WTC11 (cell line): ENCODE results near the gene INF2. TPM values are rescaled to one million over a fixed set of nuclear protein-coding genes. Genes with fewer than 3 reads are reported as not detected.

Experiments used
- ATAC-seq: fragments of 200-7000 bp; cut with Tn5 transposase; 2 replicates; pipeline ENCODE4 v1.10.0; 2021; ENCODE audit warnings: mild to moderate bottlenecking, moderate library complexity
- CTCF ChIA-PET: fragments of 300-600 bp; sonication (Branson Sonifier 250); formaldehyde crosslinking; loops from one replicate; lab custom pipeline; 2021; ENCODE audit warnings: antibody characterized with exemption; lab: Charles Lee
- POLR2A ChIA-PET: fragments of 350-600 bp; sonication (Branson Sonifier 250); formaldehyde crosslinking; loops from one replicate; lab custom pipeline; 2021; ENCODE audit warnings: antibody characterized with exemption; lab: Charles Lee
- DNase-seq: peaks from one replicate; pipeline ENCODE4 v3.0.0; 2021; ENCODE audit warnings: low spot score
- H3K27ac Mint-ChIP-seq: 2 replicates; pipeline ENCODE4 v1.8.0; 2021; ENCODE audit warnings: mixed read lengths
- H3K27me3 Mint-ChIP-seq: 2 replicates; pipeline ENCODE4 v1.8.0; 2021; ENCODE audit warnings: low read depth, mild to moderate bottlenecking, moderate library complexity, mixed read lengths
- H3K36me3 Mint-ChIP-seq: 2 replicates; pipeline ENCODE4 v1.8.0; 2021; ENCODE audit warnings: mixed read lengths
- H3K4me1 Mint-ChIP-seq: 2 replicates; pipeline ENCODE4 v1.8.0; 2022; ENCODE audit warnings: mixed read lengths
- H3K4me3 Mint-ChIP-seq: 2 replicates; pipeline ENCODE4 v1.8.0; 2021; ENCODE audit warnings: mild to moderate bottlenecking, moderate library complexity, mixed read lengths
- H3K9me3 Mint-ChIP-seq: 2 replicates; pipeline ENCODE4 v1.8.0; 2021; ENCODE audit warnings: mixed read lengths
- CREB1 ChIP-seq: sonication (generic); formaldehyde crosslinking; IDR thresholded peaks from 2 replicates; pipeline ENCODE4 v1.8.0; 2023; ENCODE audit warnings: mild to moderate bottlenecking, missing genetic modification reagents
- FOXJ3 ChIP-seq: sonication (generic); formaldehyde crosslinking; IDR thresholded peaks from 2 replicates; pipeline ENCODE4 v1.9.0; 2021; ENCODE audit warnings: missing genetic modification reagents, mild to moderate bottlenecking, borderline replicate concordance
- FOXP1 ChIP-seq: sonication (generic); formaldehyde crosslinking; IDR thresholded peaks from 2 replicates; pipeline ENCODE4 v1.8.0; 2022; ENCODE audit warnings: missing genetic modification reagents, mild to moderate bottlenecking, moderate library complexity, borderline replicate concordance
- GABPB1 ChIP-seq: sonication (generic); formaldehyde crosslinking; IDR thresholded peaks from 2 replicates; pipeline ENCODE4 v1.8.1; 2023; ENCODE audit warnings: mild to moderate bottlenecking, missing genetic modification reagents
- GRHL2 ChIP-seq: fragments of 250-450 bp; sonication (Bioruptor Pico); IDR thresholded peaks from 2 replicates; pipeline ENCODE4 v1.8.0; 2022; ENCODE audit warnings: mild to moderate bottlenecking, moderate library complexity; ENCODE audit not compliant: insufficient replicate concordance, severe bottlenecking
- HMGA2 ChIP-seq: fragments of 250-450 bp; sonication (Bioruptor Pico); IDR thresholded peaks from 2 replicates; pipeline ENCODE4 v1.4.0; 2021; ENCODE audit warnings: mild to moderate bottlenecking, moderate library complexity
- JUN ChIP-seq: sonication (generic); formaldehyde crosslinking; IDR thresholded peaks from 2 replicates; pipeline ENCODE4 v1.8.0; 2023; ENCODE audit warnings: mild to moderate bottlenecking, missing genetic modification reagents
- MXD4 ChIP-seq: fragments of 250-450 bp; sonication (Bioruptor Pico); IDR thresholded peaks from 2 replicates; pipeline ENCODE4 v1.8.0; 2021; ENCODE audit warnings: mild to moderate bottlenecking, moderate library complexity, borderline replicate concordance
- NFATC4 ChIP-seq: fragments of 250-450 bp; sonication (Bioruptor Pico); IDR thresholded peaks from 2 replicates; pipeline ENCODE4 v1.9.0; 2021; ENCODE audit warnings: mild to moderate bottlenecking
- RELA ChIP-seq: sonication (generic); formaldehyde crosslinking; IDR thresholded peaks from 2 replicates; pipeline ENCODE4 v1.8.1; 2022; ENCODE audit warnings: missing genetic modification reagents, mild to moderate bottlenecking, borderline replicate concordance
- SP1 ChIP-seq: sonication (generic); formaldehyde crosslinking; conservative IDR thresholded peaks from 2 replicates; pipeline ENCODE4 v1.8.1; 2022; ENCODE audit warnings: missing genetic modification reagents
- TCF7 ChIP-seq: sonication (generic); formaldehyde crosslinking; IDR thresholded peaks from 2 replicates; pipeline ENCODE4 v1.8.0; 2022; ENCODE audit warnings: mild to moderate bottlenecking, low read depth, missing genetic modification reagents, moderate library complexity
- TP53 ChIP-seq: sonication (generic); formaldehyde crosslinking; IDR thresholded peaks from 2 replicates; pipeline ENCODE4 v1.8.1; 2023; ENCODE audit warnings: mild to moderate bottlenecking, missing genetic modification reagents
- ZNF423 ChIP-seq: fragments of 250-450 bp; sonication (Bioruptor Pico); IDR thresholded peaks from 2 replicates; pipeline ENCODE4 v2.1.2; 2022; ENCODE audit warnings: mild to moderate bottlenecking, moderate library complexity
- total RNA-seq: library from RNA; stranded (reverse); gene quantifications from 3 replicates; pipeline ENCODE4 v1.2.3, GENCODE V29; 2021
- TF ChIP-seq, protein P1 (sequence below): sonication (generic); formaldehyde crosslinking; IDR thresholded peaks from 2 replicates; pipeline ENCODE4 v1.8.0; 2022; ENCODE audit warnings: mild to moderate bottlenecking, missing genetic modification reagents
- TF ChIP-seq, protein P2 (sequence below): sonication (generic); formaldehyde crosslinking; IDR thresholded peaks from 2 replicates; pipeline ENCODE4 v1.8.1; 2022; ENCODE audit warnings: mild to moderate bottlenecking, moderate library complexity, missing genetic modification reagents
- TF ChIP-seq, protein P3 (sequence below): sonication (generic); formaldehyde crosslinking; IDR thresholded peaks from 2 replicates; pipeline ENCODE4 v1.8.1; 2023; ENCODE audit warnings: mild to moderate bottlenecking, missing genetic modification reagents
- TF ChIP-seq, protein P4 (sequence below): fragments of 250-450 bp; sonication (Bioruptor Pico); IDR thresholded peaks from 2 replicates; pipeline ENCODE4 v1.9.0; 2021; ENCODE audit warnings: mild to moderate bottlenecking, borderline replicate concordance
- TF ChIP-seq, protein P5 (sequence below): sonication (generic); formaldehyde crosslinking; conservative IDR thresholded peaks from 2 replicates; pipeline ENCODE4 v1.8.1; 2023; ENCODE audit warnings: mild to moderate bottlenecking, low read depth, missing genetic modification reagents, moderate library complexity
- TF ChIP-seq, protein P6 (sequence below): fragments of 250-450 bp; sonication (Bioruptor Pico); IDR thresholded peaks from 2 replicates; pipeline ENCODE4 v1.8.0; 2021; ENCODE audit warnings: mild to moderate bottlenecking

The INF2 gene
- total RNA-seq, 1 experiment from 2014 or later = 82.4 TPM

DNA sequence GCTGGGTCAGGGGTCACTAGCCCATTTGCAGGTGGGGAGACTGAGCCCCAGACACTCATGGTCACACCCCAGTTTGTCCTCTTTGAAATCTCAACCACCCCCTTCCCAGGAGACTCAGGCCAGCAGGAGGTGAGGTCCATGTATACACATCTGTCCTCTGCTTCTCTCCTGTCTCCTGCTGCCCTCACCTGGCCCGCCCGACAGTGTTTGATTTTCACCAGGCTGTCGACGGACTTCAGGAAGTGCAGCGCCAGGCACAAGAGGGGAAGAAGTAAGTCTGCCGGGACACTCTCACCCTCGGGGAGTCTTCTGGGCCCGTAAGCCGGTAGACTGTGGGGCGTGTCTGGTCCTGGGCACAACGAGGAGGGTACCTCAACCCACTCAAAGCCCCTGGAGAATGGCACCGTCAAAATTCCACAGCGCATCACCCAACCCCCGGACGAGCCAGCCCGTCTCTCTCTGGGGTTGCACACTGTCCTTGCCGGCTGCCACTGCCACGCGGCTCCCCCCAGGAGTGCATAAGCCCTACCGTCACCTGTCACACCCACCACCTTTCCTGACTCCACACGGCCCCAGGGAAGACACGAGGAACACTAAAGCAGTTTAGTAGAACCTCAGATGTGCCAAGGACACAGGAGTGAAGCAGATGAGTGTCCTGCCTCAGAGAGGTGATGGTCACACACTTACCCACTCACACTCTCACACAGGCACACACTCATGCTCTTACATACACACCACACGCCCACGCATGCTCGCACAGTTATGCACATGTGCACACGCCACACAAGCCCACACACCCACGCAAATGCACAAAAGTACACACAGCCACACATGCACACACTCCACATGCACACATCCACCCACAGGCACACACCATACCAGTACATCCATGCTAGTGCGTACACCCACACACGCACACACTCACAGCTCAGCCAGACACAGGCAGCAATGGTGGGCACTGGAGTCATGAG, 50.4 kb downstream of the INF2 start (continued):
- TF ChIP-seq CREB1 (CRISPR knock-in tag) (no peak), JUN (CRISPR knock-in tag) (no peak)

DNA sequence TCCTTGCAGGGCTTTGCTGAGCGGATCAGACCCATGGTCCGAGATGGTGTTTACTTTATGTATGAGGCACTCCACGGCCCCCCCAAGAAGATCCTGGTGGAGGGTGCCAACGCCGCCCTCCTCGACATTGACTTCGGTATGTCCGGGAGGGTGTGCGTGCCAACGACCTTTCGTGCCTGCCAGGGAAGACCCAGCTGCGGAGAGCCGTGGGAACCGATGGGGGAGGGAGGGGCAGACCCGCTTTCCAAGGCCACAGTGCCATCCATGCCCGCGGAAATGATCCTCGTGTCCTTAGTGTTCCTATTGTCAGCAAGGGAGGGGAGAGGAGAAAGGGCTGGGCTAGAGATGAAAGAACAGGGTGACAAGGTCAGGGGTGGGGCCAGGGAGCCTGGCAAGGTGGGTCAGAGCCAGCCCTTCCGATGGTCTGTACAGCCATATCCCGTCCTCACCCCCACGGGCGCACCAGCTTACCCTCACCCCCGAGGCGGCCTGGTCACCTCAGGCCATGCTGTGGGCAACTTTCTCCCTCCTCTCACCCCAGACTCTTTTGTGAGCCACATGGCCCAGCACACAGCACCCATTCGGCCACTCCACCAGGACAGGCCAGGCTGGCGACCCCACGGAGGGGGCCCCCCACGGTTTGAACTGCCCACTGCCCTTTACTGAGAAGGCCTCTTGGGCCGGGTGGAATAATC, 51.8 kb downstream of the INF2 start:
- POLR2A ChIA-PET = no interaction called here
- H3K27ac Mint-ChIP-seq = no peak overlapping the region
- no peaks in the 10 kb centered on the region for H3K9me3 Mint-ChIP-seq
- DNase-seq = no peak
- H3K4me3 Mint-ChIP-seq = no peak overlapping the region
- H3K4me1 Mint-ChIP-seq = no peaks in the 10 kb centered on the region
- H3K27me3 Mint-ChIP-seq = no peaks in the 10 kb centered on the region
- TF ChIP-seq, protein P1, sequence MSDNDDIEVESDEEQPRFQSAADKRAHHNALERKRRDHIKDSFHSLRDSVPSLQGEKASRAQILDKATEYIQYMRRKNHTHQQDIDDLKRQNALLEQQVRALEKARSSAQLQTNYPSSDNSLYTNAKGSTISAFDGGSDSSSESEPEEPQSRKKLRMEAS (CRISPR knock-in tag) = no peak
- TF ChIP-seq, protein P2, sequence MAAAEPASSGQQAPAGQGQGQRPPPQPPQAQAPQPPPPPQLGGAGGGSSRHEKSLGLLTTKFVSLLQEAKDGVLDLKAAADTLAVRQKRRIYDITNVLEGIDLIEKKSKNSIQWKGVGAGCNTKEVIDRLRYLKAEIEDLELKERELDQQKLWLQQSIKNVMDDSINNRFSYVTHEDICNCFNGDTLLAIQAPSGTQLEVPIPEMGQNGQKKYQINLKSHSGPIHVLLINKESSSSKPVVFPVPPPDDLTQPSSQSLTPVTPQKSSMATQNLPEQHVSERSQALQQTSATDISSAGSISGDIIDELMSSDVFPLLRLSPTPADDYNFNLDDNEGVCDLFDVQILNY = no peak
- TF ChIP-seq TP53 (CRISPR knock-in tag) = no peak
- TF ChIP-seq, protein P3, sequence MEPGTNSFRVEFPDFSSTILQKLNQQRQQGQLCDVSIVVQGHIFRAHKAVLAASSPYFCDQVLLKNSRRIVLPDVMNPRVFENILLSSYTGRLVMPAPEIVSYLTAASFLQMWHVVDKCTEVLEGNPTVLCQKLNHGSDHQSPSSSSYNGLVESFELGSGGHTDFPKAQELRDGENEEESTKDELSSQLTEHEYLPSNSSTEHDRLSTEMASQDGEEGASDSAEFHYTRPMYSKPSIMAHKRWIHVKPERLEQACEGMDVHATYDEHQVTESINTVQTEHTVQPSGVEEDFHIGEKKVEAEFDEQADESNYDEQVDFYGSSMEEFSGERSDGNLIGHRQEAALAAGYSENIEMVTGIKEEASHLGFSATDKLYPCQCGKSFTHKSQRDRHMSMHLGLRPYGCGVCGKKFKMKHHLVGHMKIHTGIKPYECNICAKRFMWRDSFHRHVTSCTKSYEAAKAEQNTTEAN (CRISPR knock-in tag) = no peak
- TF ChIP-seq GRHL2 = no peak
- TF ChIP-seq, protein P4, sequence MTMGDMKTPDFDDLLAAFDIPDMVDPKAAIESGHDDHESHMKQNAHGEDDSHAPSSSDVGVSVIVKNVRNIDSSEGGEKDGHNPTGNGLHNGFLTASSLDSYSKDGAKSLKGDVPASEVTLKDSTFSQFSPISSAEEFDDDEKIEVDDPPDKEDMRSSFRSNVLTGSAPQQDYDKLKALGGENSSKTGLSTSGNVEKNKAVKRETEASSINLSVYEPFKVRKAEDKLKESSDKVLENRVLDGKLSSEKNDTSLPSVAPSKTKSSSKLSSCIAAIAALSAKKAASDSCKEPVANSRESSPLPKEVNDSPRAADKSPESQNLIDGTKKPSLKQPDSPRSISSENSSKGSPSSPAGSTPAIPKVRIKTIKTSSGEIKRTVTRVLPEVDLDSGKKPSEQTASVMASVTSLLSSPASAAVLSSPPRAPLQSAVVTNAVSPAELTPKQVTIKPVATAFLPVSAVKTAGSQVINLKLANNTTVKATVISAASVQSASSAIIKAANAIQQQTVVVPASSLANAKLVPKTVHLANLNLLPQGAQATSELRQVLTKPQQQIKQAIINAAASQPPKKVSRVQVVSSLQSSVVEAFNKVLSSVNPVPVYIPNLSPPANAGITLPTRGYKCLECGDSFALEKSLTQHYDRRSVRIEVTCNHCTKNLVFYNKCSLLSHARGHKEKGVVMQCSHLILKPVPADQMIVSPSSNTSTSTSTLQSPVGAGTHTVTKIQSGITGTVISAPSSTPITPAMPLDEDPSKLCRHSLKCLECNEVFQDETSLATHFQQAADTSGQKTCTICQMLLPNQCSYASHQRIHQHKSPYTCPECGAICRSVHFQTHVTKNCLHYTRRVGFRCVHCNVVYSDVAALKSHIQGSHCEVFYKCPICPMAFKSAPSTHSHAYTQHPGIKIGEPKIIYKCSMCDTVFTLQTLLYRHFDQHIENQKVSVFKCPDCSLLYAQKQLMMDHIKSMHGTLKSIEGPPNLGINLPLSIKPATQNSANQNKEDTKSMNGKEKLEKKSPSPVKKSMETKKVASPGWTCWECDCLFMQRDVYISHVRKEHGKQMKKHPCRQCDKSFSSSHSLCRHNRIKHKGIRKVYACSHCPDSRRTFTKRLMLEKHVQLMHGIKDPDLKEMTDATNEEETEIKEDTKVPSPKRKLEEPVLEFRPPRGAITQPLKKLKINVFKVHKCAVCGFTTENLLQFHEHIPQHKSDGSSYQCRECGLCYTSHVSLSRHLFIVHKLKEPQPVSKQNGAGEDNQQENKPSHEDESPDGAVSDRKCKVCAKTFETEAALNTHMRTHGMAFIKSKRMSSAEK (CRISPR knock-in tag) = no peak
- no peak for TF ChIP-seq SP1 (CRISPR knock-in tag)
- no peak for TF ChIP-seq ZNF423
- TF ChIP-seq NFATC4 (CRISPR knock-in tag) = no peak
- TF ChIP-seq RELA (CRISPR knock-in tag) = no peak
- no peak for TF ChIP-seq JUN (CRISPR knock-in tag)
- TF ChIP-seq, protein P5, sequence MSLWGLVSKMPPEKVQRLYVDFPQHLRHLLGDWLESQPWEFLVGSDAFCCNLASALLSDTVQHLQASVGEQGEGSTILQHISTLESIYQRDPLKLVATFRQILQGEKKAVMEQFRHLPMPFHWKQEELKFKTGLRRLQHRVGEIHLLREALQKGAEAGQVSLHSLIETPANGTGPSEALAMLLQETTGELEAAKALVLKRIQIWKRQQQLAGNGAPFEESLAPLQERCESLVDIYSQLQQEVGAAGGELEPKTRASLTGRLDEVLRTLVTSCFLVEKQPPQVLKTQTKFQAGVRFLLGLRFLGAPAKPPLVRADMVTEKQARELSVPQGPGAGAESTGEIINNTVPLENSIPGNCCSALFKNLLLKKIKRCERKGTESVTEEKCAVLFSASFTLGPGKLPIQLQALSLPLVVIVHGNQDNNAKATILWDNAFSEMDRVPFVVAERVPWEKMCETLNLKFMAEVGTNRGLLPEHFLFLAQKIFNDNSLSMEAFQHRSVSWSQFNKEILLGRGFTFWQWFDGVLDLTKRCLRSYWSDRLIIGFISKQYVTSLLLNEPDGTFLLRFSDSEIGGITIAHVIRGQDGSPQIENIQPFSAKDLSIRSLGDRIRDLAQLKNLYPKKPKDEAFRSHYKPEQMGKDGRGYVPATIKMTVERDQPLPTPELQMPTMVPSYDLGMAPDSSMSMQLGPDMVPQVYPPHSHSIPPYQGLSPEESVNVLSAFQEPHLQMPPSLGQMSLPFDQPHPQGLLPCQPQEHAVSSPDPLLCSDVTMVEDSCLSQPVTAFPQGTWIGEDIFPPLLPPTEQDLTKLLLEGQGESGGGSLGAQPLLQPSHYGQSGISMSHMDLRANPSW (CRISPR knock-in tag) = no peak
- TF ChIP-seq TCF7 (CRISPR knock-in tag) = no peak
- no peak for TF ChIP-seq FOXP1 (CRISPR knock-in tag)
- no peak for TF ChIP-seq FOXJ3 (CRISPR knock-in tag)
- TF ChIP-seq, protein P6, sequence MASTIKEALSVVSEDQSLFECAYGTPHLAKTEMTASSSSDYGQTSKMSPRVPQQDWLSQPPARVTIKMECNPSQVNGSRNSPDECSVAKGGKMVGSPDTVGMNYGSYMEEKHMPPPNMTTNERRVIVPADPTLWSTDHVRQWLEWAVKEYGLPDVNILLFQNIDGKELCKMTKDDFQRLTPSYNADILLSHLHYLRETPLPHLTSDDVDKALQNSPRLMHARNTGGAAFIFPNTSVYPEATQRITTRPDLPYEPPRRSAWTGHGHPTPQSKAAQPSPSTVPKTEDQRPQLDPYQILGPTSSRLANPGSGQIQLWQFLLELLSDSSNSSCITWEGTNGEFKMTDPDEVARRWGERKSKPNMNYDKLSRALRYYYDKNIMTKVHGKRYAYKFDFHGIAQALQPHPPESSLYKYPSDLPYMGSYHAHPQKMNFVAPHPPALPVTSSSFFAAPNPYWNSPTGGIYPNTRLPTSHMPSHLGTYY (CRISPR knock-in tag) = no peak
- TF ChIP-seq MXD4 = no peak
- no peak for TF ChIP-seq HMGA2 (CRISPR knock-in tag)
- no peak for TF ChIP-seq GABPB1 (CRISPR knock-in tag)
- no peak for ATAC-seq
- peaks cover 2% of the 10 kb centered on the region; the same call in 1 of the 2 replicates for H3K36me3 Mint-ChIP-seq
- CTCF ChIA-PET = no interaction called here
